GM23248 (cell line): Measurements from ENCODE around the gene PHLPP1. TPM values are rescaled to one million over a fixed set of nuclear protein-coding genes. Genes with fewer than 3 reads are reported as not detected.

ENCODE experiments used
- DNase-seq: peaks from one replicate; pipeline ENCODE4 v3.0.0-alpha.2; 2015
- H2AFZ ChIP-seq: fragments of 200-600 bp; sonication (generic); 2 replicates; pipeline ENCODE4 v1.6.1; 2016; ENCODE audit warnings: antibody characterized with exemption
- H3F3A ChIP-seq: fragments of 200-600 bp; sonication (generic); 2 replicates; pipeline ENCODE4 v1.6.1; 2016; ENCODE audit warnings: mild to moderate bottlenecking, antibody characterized with exemption, mixed run types; ENCODE audit not compliant: insufficient read depth
- H3K27ac ChIP-seq: fragments of 200-600 bp; sonication (generic); 2 replicates; pipeline ENCODE4 v1.5.1; 2016; ENCODE audit warnings: mild to moderate bottlenecking
- H3K27me3 ChIP-seq: fragments of 200-600 bp; sonication (generic); replicated peaks from 2 replicates; pipeline ENCODE4 v1.6.1; 2016; ENCODE audit warnings: mild to moderate bottlenecking; ENCODE audit not compliant: insufficient read depth
- H3K36me3 ChIP-seq: fragments of 200-600 bp; sonication (generic); 2 replicates; pipeline ENCODE4 v1.6.1; 2016; ENCODE audit warnings: low read depth, mild to moderate bottlenecking
- H3K4me1 ChIP-seq: fragments of 200-600 bp; sonication (generic); 2 replicates; pipeline ENCODE4 v1.6.1; 2016; ENCODE audit warnings: mild to moderate bottlenecking; ENCODE audit not compliant: insufficient read depth
- H3K4me2 ChIP-seq: fragments of 200-600 bp; sonication (generic); one replicate; pipeline ENCODE4 v1.6.1; 2016; ENCODE audit warnings: mild to moderate bottlenecking; ENCODE audit not compliant: unreplicated experiment
- H3K4me3 ChIP-seq: fragments of 200-600 bp; sonication (generic); 2 replicates; pipeline ENCODE4 v1.5.1; 2016; ENCODE audit warnings: mild to moderate bottlenecking
- H3K79me2 ChIP-seq: fragments of 200-600 bp; sonication (generic); 2 replicates; pipeline ENCODE4 v1.6.1; 2016; ENCODE audit warnings: mild to moderate bottlenecking; ENCODE audit not compliant: insufficient read depth
- H3K9ac ChIP-seq: fragments of 200-600 bp; sonication (generic); 2 replicates; pipeline ENCODE4 v1.6.1; 2016; ENCODE audit warnings: mild to moderate bottlenecking
- H3K9me2 ChIP-seq: fragments of 200-600 bp; sonication (generic); 2 replicates; pipeline ENCODE4 v1.6.1; 2016; ENCODE audit warnings: mixed run types, mild to moderate bottlenecking, moderate library complexity; ENCODE audit not compliant: insufficient read depth
- H3K9me3 ChIP-seq: fragments of 200-600 bp; sonication (generic); one replicate; pipeline ENCODE4 v1.6.1; 2017; ENCODE audit warnings: low read depth
- H4K20me1 ChIP-seq: fragments of 200-600 bp; sonication (generic); 2 replicates; pipeline ENCODE4 v1.6.0; 2016; ENCODE audit not compliant: insufficient read depth
- EZH2 ChIP-seq: fragments of 200-600 bp; sonication (generic); IDR thresholded peaks from 2 replicates; pipeline ENCODE4 v1.6.1; 2018; ENCODE audit warnings: antibody characterized with exemption, mild to moderate bottlenecking; ENCODE audit not compliant: insufficient read depth, poor library complexity, severe bottlenecking
- EZH2phosphoT487 ChIP-seq: fragments of 200-600 bp; sonication (generic); IDR thresholded peaks from 2 replicates; pipeline ENCODE4 v1.6.1; 2018; ENCODE audit warnings: antibody characterized with exemption, moderate library complexity, mild to moderate bottlenecking, low read depth; ENCODE audit not compliant: insufficient read depth
- WGBS, 2 experiments: methylation state at CpG; one replicate each; pipeline ENCODE4 v1.1.6; 2015 to 2017; ENCODE audit warnings: low lambda C conversion rate in 2 of 2, low coverage in 1 of 2; ENCODE audit errors: missing lambda C conversion rate in 2 of 2; 5-methylcytosine and 5-hydroxymethylcytosine counted together
- in situ Hi-C: fragments of 300-500 bp; cut with MboI; formaldehyde crosslinking; loops from 2 replicates; pipeline ENCODE4 v1.15.0; 2020
- polyA plus RNA-seq: library from polyadenylated mRNA; unstranded; fragments of >200 nt; fragmentation: Nextera tagmentation; extraction: Ambion mirVana; gene quantifications from 2 replicates; pipeline ENCODE4 v1.2.1, GENCODE V29; 2016
- total RNA-seq: library from RNA; depleted of rRNA; stranded (reverse); fragments of >200 nt; shearing (Covaris generic); gene quantifications from 2 replicates; pipeline ENCODE4 v1.2.3, GENCODE V29; 2014

Gene PHLPP1
- total and polyA plus RNA-seq, 2 experiments from 2014 or later: 1.1 to 6.8 TPM

DNA sequence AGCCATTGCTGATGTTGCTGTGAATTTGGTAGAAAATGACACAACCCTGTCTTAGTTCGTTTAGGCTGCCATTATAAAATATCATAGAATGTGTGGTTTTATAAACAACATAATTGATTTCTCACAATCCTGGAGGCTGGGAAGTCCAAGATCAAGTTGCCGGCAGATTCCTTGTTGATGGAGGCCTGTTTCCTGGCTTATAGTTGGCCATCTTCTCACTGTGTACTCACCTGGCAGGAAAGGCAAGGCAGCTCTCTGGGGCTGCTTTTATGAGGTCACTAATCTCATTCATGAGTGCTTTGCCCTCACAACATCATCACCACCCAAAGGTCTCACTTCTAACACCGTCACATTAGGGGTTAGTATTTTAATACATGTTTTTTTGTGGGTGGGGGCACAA is 58.4 kb downstream of the PHLPP1 start:
- Histone ChIP-seq H3K4me3 (no peak overlapping the region), H3K79me2 (peaks cover 69% of the 10 kb centered on the region), H3K9ac (no peak overlapping the region), H3K27me3 (no peaks in the 10 kb centered on the region), H3K4me2 (no peak overlapping the region), H2AFZ (no peak overlapping the region), H3K9me3 (no peaks in the 10 kb centered on the region), H4K20me1 (no peaks in the 10 kb centered on the region), H3K9me2 (0 out of 2 replicates have a peak, but pooled peaks cover 6% of the 10 kb centered on the region), H3K36me3 (no peaks in the 10 kb centered on the region), H3F3A (no peaks in the 10 kb centered on the region), H3K27ac (no peak overlapping the region), H3K4me1 (peaks cover 22% of the 10 kb centered on the region; the same call in 1 of the 2 replicates)
- 77 to 78% methylated on average over 3 of the region's 3 CpGs for WGBS, 2 experiments
- no peak for DNase-seq
- in situ Hi-C loops: no loop called here
- no peak for TF ChIP-seq EZH2
- TF ChIP-seq EZH2phosphoT487: no peak

DNA sequence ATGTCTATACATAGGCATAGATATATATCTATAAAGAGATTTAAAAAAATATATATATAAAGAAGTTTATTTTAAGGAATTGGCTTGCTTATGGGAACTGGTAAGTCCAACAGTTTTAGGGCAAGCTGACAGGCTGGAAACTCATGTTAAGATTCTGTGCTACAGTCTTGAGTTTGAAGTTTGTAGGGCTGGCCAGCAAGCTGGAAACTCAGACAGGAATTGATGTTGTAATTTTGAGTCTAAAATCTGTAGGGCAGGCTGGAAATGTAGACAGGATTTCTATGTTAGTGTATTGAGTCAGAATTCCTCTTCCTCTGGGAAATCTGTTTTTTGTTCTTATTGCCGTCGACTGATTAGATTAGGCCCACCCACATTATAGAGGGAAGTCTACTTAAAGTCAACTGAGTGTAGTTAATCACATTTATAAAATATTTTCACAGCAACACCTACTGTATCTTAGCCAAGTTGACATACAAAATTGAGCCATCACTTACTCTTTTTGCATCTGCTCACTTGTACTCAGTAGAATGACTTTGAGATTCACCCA is 60.8 kb downstream of the PHLPP1 start:
- TF ChIP-seq EZH2phosphoT487: no peak
- Histone ChIP-seq H3K9me3 (no peaks in the 10 kb centered on the region), H3K36me3 (no peaks in the 10 kb centered on the region), H3K4me3 (no peak overlapping the region), H2AFZ (no peak overlapping the region), H4K20me1 (no peaks in the 10 kb centered on the region), H3K4me1 (peaks cover 14% of the 10 kb centered on the region), H3K9me2 (0 out of 2 replicates have a peak, but pooled peaks cover 6% of the 10 kb centered on the region), H3K9ac (no peak overlapping the region), H3K27ac (no peak overlapping the region), H3K27me3 (no peaks in the 10 kb centered on the region), H3F3A (peaks cover under 1% of the 10 kb centered on the region; the same call in 1 of the 2 replicates), H3K4me2 (no peak overlapping the region), H3K79me2 (peaks cover 81% of the 10 kb centered on the region)
- WGBS, 2 experiments: 100% methylated on average over 2 of the region's 2 CpGs
- in situ Hi-C loops: no loop called here
- no peak for DNase-seq

- 51 to 71% methylated on average over 1 of the region's 1 CpG for WGBS, 2 experiments
- no peaks in the 10 kb centered on the region for H3K36me3 ChIP-seq
- peaks cover 27% of the 10 kb centered on the region for H3K4me1 ChIP-seq
- 0 out of 2 replicates have a peak, but pooled peaks cover 6% of the 10 kb centered on the region for H3K9me2 ChIP-seq
- H3K27me3 ChIP-seq: no peaks in the 10 kb centered on the region
- no peaks in the 10 kb centered on the region for H3K9me3 ChIP-seq
- no peak overlapping the region for H2AFZ ChIP-seq
- H3K4me2 ChIP-seq: no peak overlapping the region
- peaks cover 68% of the 10 kb centered on the region for H3K79me2 ChIP-seq
- H4K20me1 ChIP-seq: no peaks in the 10 kb centered on the region
- in situ Hi-C loops: no loop called here
- H3K4me3 ChIP-seq: no peak overlapping the region
- TF ChIP-seq EZH2phosphoT487: no peak
- TF ChIP-seq EZH2: no peak
- H3F3A ChIP-seq: peaks cover 14% of the 10 kb centered on the region
- DNase-seq: peak; percentile 48
- H3K27ac ChIP-seq: no peak overlapping the region
- no peak overlapping the region for H3K9ac ChIP-seq
These were observed 62.5 kb downstream of the PHLPP1 start for GRCh38 chr18:62777814-62778213.

GRCh38 chr18:62778976-62779869 is 63.9 kb downstream of the PHLPP1 start:
- Histone ChIP-seq H3K27ac (no peak overlapping the region), H3K4me2 (no peak overlapping the region), H3K9me2 (0 out of 2 replicates have a peak, but pooled peaks cover 6% of the 10 kb centered on the region), H3K4me3 (no peak overlapping the region), H3K79me2 (peaks cover 64% of the 10 kb centered on the region), H3K27me3 (no peaks in the 10 kb centered on the region), H3F3A (peaks cover 21% of the 10 kb centered on the region), H3K9ac (no peak overlapping the region), H3K4me1 (peaks cover 34% of the 10 kb centered on the region), H3K36me3 (no peaks in the 10 kb centered on the region), H4K20me1 (no peaks in the 10 kb centered on the region), H2AFZ (no peak overlapping the region), H3K9me3 (no peaks in the 10 kb centered on the region)
- 89% methylated on average over 6 of the region's 6 CpGs for WGBS, 2 experiments
- no peak for TF ChIP-seq EZH2
- TF ChIP-seq EZH2phosphoT487: no peak
- in situ Hi-C loops: no loop called here
- no peak for DNase-seq
